NB4 (cell line): ENCODE results near the gene CNTNAP2.

Source experiments
- MAX ChIP-seq: IDR thresholded peaks from 2 replicates; pipeline ENCODE4 v1.6.1; 2011; ENCODE audit warnings: low read depth, low read length
- POLR2A ChIP-seq: IDR thresholded peaks from 2 replicates; pipeline ENCODE4 v1.6.1; 2011; ENCODE audit warnings: mild to moderate bottlenecking; ENCODE audit not compliant: insufficient read length; ENCODE audit errors: extremely low read depth
- TF ChIP-seq, protein P1 (sequence below): IDR thresholded peaks from one replicate; pipeline ENCODE4 v1.5.1; 2012; ENCODE audit warnings: low read depth, low read length

GRCh38 chr7:147047696-147048095 lies 931.1 kb downstream of the CNTNAP2 start:
- TF ChIP-seq, protein P1, sequence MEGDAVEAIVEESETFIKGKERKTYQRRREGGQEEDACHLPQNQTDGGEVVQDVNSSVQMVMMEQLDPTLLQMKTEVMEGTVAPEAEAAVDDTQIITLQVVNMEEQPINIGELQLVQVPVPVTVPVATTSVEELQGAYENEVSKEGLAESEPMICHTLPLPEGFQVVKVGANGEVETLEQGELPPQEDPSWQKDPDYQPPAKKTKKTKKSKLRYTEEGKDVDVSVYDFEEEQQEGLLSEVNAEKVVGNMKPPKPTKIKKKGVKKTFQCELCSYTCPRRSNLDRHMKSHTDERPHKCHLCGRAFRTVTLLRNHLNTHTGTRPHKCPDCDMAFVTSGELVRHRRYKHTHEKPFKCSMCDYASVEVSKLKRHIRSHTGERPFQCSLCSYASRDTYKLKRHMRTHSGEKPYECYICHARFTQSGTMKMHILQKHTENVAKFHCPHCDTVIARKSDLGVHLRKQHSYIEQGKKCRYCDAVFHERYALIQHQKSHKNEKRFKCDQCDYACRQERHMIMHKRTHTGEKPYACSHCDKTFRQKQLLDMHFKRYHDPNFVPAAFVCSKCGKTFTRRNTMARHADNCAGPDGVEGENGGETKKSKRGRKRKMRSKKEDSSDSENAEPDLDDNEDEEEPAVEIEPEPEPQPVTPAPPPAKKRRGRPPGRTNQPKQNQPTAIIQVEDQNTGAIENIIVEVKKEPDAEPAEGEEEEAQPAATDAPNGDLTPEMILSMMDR: no peak
- TF ChIP-seq POLR2A (no peak), MAX (no peak)
